Measurements from ENCODE around the gene ELN. TPM values are rescaled to one million over a fixed set of nuclear protein-coding genes. Genes with fewer than 3 reads are reported as not detected.

ELN gene
- total and polyA plus RNA-seq, 2 of the 8 experiments (the other 6 are each of a cell fraction or from before 2014, with no cell fraction given), result 5.1 to 5.6 TPM

- TF ChIP-seq TAF1 (IDR thresholded peaks at IDR 0.05; ENCODE audit: low read depth, low read length) (0 out of 2 replicates have a peak, but pooled peaks have one; percentile 31), GTF2F1 (IDR thresholded peaks at IDR 0.05; ENCODE audit: borderline replicate concordance, low read depth, low read length) (no peak), POLR2AphosphoS5 (IDR thresholded peaks at IDR 0.05; ENCODE audit: low read depth, low read length) (no peak; the same call in 1 of the 2 replicates), BRCA1 (IDR thresholded peaks at IDR 0.05; ENCODE audit: low read depth, low read length) (no peak), EGR1 (IDR thresholded peaks at IDR 0.05; ENCODE audit: borderline replicate concordance, low read depth, low read length) (no peak), POU5F1 (IDR thresholded peaks at IDR 0.05; ENCODE audit: low read depth, low read length) (no peak), KDM4A (IDR thresholded peaks at IDR 0.05; ENCODE audit: low read depth, low read length, severe bottlenecking) (peak; percentile 35), SP4 (IDR thresholded peaks at IDR 0.05; ENCODE audit: low read length) (no peak), HDAC2 (IDR thresholded peaks at IDR 0.05; ENCODE audit: borderline replicate concordance in 1 of 2, low read depth in 2 of 2, low read length in 2 of 2) (no peak), POLR2A (IDR thresholded peaks at IDR 0.05; ENCODE audit: control extremely low read depth in 1 of 2, low read depth in 2 of 2, low read length in 2 of 2) (peak in 1 of 2 experiments; percentile 20; a peak in 1 of 3 replicates), SP1 (IDR thresholded peaks at IDR 0.05; ENCODE audit: low read depth, low read length) (no peak), CBX8 (IDR thresholded peaks at IDR 0.05; ENCODE audit: borderline replicate concordance, low read depth, low read length) (no peak), NANOG (IDR thresholded peaks at IDR 0.05; ENCODE audit: insufficient read depth, low read depth, low read length, poor library complexity, severe bottlenecking) (no peak), JUND (IDR thresholded peaks at IDR 0.05; ENCODE audit: low read length) (0 out of 2 replicates have a peak, but pooled peaks have one; percentile 45), RXRA (IDR thresholded peaks at IDR 0.05; ENCODE audit: insufficient read depth, low read depth, low read length) (no peak), CHD2 (IDR thresholded peaks at IDR 0.05; ENCODE audit: low read length) (no peak), KDM5A (IDR thresholded peaks at IDR 0.05; ENCODE audit: low read length) (no peak), BCL11A (IDR thresholded peaks at IDR 0.05; ENCODE audit: low read depth in 2 of 2, low read length in 2 of 2) (no peak), PHF8 (conservative IDR thresholded peaks at IDR 0.05; ENCODE audit: low read depth, low read length) (no peak), RBBP5 (IDR thresholded peaks at IDR 0.05; ENCODE audit: borderline replicate concordance, low read depth, low read length) (0 out of 2 replicates have a peak, but pooled peaks have one; percentile 43)
Measured at GRCh38 chr7:74083928-74084721, 56.2 kb downstream of the ELN start (continued).
